DOHH2 (cell line): Measurements from ENCODE around the gene IFNL4.

ENCODE experiments used
- EZH2phosphoT487 ChIP-seq: fragments of 200-600 bp; sonication (generic); IDR thresholded peaks from 2 replicates; pipeline ENCODE4 v1.6.1; 2017; ENCODE audit warnings: borderline replicate concordance, mild to moderate bottlenecking, antibody characterized with exemption, low read length, moderate library complexity, mixed read lengths
- TF ChIP-seq, protein P1 (sequence below): fragments of 200-600 bp; sonication (generic); IDR thresholded peaks from one replicate; pipeline ENCODE4 v1.5.1; 2014; ENCODE audit warnings: antibody characterized with exemption, mild to moderate bottlenecking, low read depth, low read length; ENCODE audit not compliant: poor library complexity, severe bottlenecking

DNA sequence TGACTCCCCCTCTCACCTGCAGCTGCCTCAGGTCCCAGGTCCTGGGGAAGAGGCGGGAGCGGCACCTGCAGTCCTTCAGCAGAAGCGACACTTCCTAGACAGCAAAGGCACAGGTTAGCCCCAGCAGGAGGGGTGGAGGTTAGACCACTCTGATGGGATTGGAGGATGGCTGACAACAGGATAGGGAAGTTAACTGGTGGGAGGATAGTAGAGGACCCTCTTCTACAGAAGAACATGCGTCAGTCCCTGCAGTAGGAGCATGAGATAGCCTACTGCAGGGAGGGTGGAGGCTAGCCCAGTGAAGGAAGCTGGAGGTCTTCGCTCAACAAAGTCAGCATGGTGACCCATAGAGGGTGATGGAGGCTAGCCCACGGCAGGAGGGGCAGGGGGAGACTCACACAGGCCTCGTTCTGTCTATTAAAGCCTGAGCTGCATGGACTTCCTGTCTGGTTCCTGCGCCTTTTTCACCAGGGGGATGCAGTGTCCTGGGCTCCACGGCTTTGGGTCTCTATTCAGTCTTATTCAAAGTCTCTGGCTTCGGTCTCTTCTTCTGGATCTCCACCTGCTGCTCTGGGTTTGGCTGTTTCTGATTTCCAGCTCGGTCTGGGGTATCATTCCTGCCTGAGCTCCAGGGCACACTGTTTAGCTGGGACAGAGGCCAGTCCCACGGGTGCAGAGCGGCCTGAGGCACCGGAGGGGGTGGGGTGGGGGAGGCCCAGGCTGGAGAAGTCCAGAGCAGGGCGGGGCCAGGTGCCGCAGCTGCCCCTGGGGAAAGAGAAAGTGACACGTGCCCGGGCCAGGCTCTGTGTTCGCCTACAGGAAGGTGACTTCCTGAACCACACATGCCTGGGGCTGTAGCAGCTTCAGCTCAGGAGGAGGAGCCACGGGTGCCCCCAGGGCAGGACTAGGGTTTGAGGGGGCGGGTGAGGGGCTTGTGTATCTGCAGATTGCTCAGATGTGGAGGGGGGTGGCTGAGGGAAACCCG is 11.2 kb downstream of the IFNL4 start:
- TF ChIP-seq EZH2phosphoT487, result no peak
- TF ChIP-seq, protein P1, sequence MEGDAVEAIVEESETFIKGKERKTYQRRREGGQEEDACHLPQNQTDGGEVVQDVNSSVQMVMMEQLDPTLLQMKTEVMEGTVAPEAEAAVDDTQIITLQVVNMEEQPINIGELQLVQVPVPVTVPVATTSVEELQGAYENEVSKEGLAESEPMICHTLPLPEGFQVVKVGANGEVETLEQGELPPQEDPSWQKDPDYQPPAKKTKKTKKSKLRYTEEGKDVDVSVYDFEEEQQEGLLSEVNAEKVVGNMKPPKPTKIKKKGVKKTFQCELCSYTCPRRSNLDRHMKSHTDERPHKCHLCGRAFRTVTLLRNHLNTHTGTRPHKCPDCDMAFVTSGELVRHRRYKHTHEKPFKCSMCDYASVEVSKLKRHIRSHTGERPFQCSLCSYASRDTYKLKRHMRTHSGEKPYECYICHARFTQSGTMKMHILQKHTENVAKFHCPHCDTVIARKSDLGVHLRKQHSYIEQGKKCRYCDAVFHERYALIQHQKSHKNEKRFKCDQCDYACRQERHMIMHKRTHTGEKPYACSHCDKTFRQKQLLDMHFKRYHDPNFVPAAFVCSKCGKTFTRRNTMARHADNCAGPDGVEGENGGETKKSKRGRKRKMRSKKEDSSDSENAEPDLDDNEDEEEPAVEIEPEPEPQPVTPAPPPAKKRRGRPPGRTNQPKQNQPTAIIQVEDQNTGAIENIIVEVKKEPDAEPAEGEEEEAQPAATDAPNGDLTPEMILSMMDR, result no peak
